ENCODE data around the gene SST.

The SST gene

DNA sequence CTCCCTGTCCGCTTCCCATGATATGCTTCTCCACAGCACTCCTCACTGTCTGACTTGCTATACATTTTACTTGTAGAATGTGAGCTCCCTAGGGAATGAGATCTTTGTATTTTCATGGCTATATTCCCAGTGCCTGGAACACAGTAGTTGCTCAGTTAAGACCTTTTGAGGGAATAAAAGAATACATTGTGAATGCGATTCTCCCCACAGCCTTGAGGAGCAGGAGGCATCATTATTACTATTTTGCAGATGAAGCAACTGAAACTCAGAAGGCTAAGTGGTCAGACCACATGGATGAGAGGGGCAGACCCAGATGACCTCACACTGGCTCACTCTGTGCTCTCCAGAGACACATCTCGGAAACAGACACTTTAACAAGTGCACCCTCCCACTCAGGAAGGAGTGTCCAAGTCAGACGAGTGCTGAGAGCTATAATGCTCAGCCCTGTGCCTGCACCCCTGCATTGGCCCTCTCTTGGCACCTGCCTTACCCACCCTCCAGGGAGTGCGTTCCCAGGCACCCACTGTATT lies 46.8 kb downstream of the SST start:
- no peaks in the 10 kb centered on the region for H3K36me3 ChIP-seq (ENCODE audit: control insufficient read depth, insufficient read depth, low read length)
- peaks cover 36% of the 10 kb centered on the region for H3K27me3 ChIP-seq (ENCODE audit: control insufficient read depth, insufficient read depth, low read length)

DNA sequence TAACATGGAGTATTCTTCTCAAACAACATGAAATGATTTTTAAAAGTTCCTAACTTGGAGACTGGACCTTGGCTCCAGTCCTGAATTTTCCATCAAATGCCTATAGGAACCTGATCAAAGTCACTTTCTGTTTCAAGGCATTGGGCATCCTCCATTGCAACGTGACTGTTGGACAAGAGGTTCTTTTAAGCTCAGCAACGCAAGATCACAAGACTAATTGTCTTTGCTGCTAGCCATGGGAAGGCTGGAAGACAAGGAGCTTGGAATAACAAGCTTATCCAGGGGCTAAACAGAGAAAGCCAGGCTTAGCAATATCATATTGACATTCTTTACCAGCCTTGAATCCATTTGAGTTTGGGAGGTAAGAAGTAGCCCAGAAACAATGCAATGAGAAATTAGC lies 48.3 kb downstream of the SST start:
- Histone ChIP-seq H3K9ac (ENCODE audit: low read depth, low read length) (no peak overlapping the region), H3K36me3 (ENCODE audit: control insufficient read depth, insufficient read depth, low read length) (no peaks in the 10 kb centered on the region), H3K4me1 (ENCODE audit: control insufficient read depth, insufficient read depth, low read length) (peaks cover 12% of the 10 kb centered on the region), H3K4me3 (ENCODE audit: low read depth, low read length) (no peak overlapping the region), H3K9me3 (ENCODE audit: control insufficient read depth, insufficient read depth, low read length) (no peaks in the 10 kb centered on the region), H3K27me3 (ENCODE audit: control insufficient read depth, insufficient read depth, low read length) (peaks cover 49% of the 10 kb centered on the region)

More for the DNA sequence above, 46.8 kb downstream of the SST start:
- Histone ChIP-seq H3K4me1 (ENCODE audit: control insufficient read depth, insufficient read depth, low read length) (peaks cover 14% of the 10 kb centered on the region), H3K4me3 (ENCODE audit: low read depth, low read length) (no peak overlapping the region), H3K9ac (ENCODE audit: low read depth, low read length) (no peak overlapping the region), H3K9me3 (ENCODE audit: control insufficient read depth, insufficient read depth, low read length) (no peaks in the 10 kb centered on the region)

DNA sequence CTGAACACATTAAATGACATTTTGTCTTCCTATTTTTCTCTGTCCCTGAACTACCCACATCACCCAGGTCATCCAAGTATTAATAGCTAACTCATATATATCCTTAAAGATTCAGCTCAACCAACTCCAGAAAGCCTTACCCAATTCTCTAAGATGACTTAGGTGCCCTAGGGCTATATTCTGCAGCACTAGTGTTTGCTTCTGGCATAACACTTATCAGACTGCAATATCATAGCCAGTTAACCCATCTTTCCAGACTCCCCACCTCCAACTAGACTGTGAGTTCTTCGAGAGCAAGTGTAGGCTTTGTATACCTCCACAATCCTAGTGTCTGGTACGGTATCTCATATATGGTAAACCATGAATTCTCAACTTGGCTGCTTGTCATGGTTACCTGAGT lies 50.7 kb downstream of the SST start:
- Histone ChIP-seq H3K4me1 (ENCODE audit: control insufficient read depth, insufficient read depth, low read length) (peaks cover 15% of the 10 kb centered on the region), H3K9ac (ENCODE audit: low read depth, low read length) (no peak overlapping the region), H3K4me3 (ENCODE audit: low read depth, low read length) (no peak overlapping the region), H3K36me3 (ENCODE audit: control insufficient read depth, insufficient read depth, low read length) (no peaks in the 10 kb centered on the region), H3K27me3 (ENCODE audit: control insufficient read depth, insufficient read depth, low read length) (peaks cover 53% of the 10 kb centered on the region), H3K9me3 (ENCODE audit: control insufficient read depth, insufficient read depth, low read length) (no peaks in the 10 kb centered on the region)
